Effector CD8-positive, alpha-beta T cell (primary cell): Measurements from ENCODE around the gene PARD6A.
"Not testable (repeated sequence)": the region's sequence is repeated elsewhere in the genome, so short reads cannot be mapped to it uniquely, and the experiment has no call there.

Experiments used
- DNase-seq: peaks from one replicate; lab custom pipeline; 2025; lab: John Stamatoyannopoulos, UW

The PARD6A gene

GRCh38 chr16:67685388-67686112 is 24.8 kb downstream of the PARD6A start:
- no peak for DNase-seq

GRCh38 chr16:67693517-67694285 is 32.9 kb downstream of the PARD6A start:
- DNase-seq, result not testable (repeated sequence)

GRCh38 chr16:67694611-67695010 is 33.9 kb downstream of the PARD6A start:
- DNase-seq, result no peak

GRCh38 chr16:67697422-67698185 is 36.8 kb downstream of the PARD6A start:
- DNase-seq, result no peak

- no peak for DNase-seq
These were observed 38.5 kb downstream of the PARD6A start for GRCh38 chr16:67699265-67699664.

- DNase-seq, result no peak
These were observed 40.7 kb downstream of the PARD6A start for GRCh38 chr16:67701420-67701819.

- no peak for DNase-seq
These were observed 41.4 kb downstream of the PARD6A start for GRCh38 chr16:67702130-67702529.

GRCh38 chr16:67703626-67704025 is 42.9 kb downstream of the PARD6A start:
- no peak for DNase-seq

- no peak for DNase-seq
These were observed 43.4 kb downstream of the PARD6A start for GRCh38 chr16:67704110-67704509.

- DNase-seq, result no peak
These were observed 46.5 kb downstream of the PARD6A start for GRCh38 chr16:67707210-67707609.

- DNase-seq, result no peak
These were observed 47.0 kb downstream of the PARD6A start for GRCh38 chr16:67707790-67708189.

GRCh38 chr16:67708368-67708771 is 47.6 kb downstream of the PARD6A start:
- no peak for DNase-seq

- no peak for DNase-seq
These were observed 48.3 kb downstream of the PARD6A start for GRCh38 chr16:67709050-67709449.

GRCh38 chr16:67710607-67711006 is 49.8 kb downstream of the PARD6A start:
- DNase-seq, result no peak
